SKM-1 (cell line): ENCODE data around the gene EIF3K.
A peak's percentile ranks its signal among the peaks of the same experiment; 100 is the strongest.
"Not testable (repeated sequence)": the region's sequence is repeated elsewhere in the genome, so short reads cannot be mapped to it uniquely, and the experiment has no call there.

Experiments
- DNase-seq: peaks from one replicate; lab custom pipeline; 2025; ENCODE audit not compliant: unreplicated experiment; lab: John Stamatoyannopoulos, UW

Gene EIF3K

DNA sequence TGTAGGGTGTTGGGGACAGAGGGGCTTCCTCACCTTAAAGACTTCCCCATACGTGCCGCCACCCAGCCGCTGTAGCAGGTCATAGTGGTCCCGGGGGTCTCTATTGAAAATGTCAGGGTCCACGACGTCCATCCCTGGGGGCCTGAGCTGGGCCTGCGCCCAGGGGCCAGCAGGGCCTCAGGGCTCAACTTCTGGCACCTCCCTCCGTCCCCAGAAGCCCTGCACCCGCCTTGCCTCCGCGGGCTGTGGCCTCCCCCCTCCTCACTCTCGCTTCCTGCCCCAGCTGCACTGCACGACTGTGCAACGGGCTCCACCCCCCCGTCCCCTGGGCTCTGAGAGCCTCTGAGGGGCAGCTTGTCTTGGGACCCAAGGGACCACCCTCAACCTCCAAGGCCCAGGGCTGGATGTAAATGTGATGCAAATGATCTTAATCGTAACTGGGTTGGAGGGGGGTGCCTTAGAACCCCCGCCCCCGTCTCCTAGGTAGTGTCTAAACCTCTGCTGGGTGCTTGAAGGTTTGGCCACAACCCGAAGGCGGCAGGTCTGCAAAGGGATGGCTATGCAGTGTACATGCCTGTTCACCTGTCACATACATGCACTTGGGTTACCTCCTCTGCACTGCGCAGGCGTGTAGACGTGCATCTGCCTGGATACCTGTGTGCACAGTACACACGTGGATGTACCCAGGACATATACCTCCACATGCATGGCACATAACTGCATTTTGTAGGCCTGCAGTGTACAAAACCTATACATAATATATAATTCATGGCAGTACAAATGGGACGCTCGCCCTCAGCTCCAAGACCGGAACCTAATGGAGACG, 1.0 kb upstream of the EIF3K start, which contains the start of gene MAP4K1:
Gene MAP4K1 (minus strand): TSS at position 190 of the 826 bp plus-strand sequence. CDS start 58 bp downstream, at position 132.
- DNase-seq: no peak

DNA sequence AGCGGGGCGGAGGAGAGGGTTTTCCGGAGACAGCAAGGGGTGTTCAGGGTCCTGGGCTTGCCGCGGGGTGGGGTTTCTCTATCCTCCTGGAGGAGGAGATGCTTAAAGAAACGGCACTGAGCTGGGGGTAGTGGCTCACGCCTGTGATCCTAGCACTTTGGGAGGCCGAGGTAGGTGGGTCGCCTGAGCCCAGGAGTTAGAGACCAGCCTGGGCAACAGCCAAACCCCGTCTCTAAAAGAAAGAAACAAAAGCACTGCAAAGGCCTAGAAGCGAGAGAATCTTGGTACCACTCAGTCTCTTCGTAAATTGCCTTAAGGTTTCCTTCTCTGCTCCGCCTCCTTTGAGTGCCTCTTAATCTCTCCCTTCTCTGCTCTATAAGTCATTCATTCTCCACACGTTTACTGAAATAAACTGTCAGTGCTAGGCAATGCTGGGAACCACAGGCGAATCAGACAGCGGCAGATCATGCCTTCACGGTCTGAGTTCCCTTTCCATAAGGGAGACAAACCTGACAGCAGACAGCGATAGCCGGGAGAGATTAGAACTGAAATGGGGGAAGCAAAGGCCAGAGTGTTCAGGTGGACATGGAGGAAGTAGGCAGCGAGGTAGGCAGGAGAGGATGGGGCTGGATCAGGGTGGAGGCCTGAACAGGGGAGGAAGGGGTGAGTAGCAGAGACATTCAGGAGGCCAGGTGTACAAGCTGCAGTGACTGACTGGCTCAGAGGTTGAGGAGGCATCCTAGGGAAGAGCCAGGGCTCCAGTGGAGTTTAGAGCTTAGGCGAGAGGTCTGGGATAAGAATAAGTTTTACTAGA, 580 bp downstream of the EIF3K start:
- DNase-seq: no peak

DNA sequence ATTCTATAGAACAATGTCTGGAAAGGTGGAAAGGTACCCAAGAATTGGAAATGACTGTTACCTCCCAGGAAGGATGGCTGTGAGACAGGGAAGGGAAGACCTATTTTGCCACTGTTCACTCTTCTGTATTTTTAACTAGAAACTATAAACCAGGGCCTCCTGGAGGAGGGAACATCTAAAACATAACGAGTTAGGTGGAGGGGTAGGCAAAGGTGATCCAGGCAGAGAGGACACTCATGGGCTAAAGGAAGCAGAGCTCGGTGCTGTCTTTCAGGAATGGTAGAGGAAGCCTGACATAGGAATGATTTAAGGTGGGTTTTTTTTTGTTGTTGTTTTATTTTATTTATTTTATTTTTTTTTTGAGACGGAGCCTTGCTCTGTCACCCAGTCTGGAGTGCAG, 5.8 kb downstream of the EIF3K start:
- no peak for DNase-seq

DNA sequence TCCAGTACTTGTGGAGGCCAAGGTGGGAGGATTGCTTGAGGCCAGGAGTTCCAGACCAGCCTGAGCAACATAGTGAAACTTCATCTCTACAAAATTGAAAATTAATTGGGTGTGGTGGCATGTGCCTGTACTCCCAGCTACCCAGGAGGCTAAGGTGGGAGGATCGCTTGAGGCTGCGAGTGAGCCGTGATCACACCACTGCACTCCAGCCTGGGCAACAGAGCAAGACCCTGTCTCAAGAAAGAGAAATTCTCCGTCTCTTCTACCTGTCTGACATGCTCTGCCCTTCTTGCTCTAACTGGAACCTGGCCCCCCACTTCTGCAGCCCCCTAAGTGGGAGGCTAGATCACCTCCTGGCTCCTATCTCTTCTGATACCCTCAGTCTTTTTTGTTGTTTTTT, 7.4 kb downstream of the EIF3K start:
- no peak for DNase-seq

DNA sequence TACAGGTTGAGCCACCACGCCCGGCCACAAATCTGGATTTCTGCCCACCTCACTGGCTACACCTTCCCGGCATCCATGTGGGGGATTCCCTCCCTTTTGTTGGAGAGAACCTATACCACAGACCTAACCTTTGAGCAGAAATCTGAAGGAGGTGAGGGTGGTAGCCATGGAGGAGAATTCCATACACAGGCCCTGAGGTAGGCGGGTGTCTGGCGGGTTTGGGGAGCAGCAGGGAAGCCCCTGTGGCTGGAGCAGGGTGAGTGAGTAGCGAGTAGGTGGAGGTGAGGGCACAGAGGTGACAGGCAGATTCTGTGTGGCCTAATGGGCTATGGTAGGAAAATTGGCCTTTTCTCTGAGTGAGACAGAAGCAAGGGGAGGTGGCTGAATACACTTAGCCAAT, 10.6 kb downstream of the EIF3K start:
- no peak for DNase-seq

DNA sequence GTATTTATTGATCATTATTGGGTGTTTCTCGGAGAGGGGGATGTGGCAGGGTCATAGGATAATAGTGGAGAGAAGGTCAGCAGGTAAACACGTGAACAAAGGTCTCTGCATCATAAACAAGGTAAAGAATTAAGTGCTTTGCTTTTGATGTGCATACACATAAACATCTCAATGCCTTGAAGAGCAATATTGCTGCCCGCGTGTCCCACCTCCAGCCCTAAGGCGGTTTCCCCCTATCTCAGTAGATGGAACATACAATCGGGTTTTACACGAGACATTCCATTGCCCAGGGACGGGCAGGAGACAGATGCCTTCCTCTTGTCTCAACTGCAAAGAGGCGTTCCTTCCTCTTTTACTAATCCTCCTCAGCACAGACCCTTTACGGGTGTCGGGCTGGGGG, 12.3 kb downstream of the EIF3K start:
- not testable (repeated sequence) for DNase-seq

DNA sequence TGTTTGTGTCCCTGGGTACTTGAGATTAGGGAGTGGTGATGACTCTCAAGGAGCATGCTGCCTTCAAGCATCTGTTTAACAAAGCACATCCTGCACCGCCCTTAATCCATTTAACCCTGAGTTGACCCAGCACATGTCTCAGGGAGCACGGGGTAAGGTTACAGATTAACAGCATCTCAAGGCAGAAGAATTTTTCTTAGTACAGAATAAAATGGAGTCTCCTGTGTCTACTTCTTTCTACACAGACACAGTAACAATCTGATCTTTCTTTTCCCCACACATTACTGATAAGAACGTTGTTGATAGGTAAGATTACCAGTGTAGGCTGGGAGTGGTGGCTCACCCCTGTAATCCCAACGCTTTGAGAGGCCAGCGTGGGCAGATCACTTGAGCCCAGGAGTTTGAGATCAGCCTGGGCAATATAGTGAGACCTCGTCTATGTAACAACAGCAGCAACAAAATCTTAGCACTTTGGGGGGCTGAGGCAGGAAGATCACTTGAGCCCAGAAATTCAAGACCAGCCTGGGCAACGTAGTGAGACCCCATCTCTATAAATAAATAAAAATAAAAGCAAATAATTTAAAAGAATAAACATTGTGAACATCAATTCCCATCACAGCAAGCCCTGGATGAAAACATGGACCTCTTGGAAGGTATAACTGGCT, 13.0 kb downstream of the EIF3K start:
- DNase-seq: not testable (repeated sequence)

DNA sequence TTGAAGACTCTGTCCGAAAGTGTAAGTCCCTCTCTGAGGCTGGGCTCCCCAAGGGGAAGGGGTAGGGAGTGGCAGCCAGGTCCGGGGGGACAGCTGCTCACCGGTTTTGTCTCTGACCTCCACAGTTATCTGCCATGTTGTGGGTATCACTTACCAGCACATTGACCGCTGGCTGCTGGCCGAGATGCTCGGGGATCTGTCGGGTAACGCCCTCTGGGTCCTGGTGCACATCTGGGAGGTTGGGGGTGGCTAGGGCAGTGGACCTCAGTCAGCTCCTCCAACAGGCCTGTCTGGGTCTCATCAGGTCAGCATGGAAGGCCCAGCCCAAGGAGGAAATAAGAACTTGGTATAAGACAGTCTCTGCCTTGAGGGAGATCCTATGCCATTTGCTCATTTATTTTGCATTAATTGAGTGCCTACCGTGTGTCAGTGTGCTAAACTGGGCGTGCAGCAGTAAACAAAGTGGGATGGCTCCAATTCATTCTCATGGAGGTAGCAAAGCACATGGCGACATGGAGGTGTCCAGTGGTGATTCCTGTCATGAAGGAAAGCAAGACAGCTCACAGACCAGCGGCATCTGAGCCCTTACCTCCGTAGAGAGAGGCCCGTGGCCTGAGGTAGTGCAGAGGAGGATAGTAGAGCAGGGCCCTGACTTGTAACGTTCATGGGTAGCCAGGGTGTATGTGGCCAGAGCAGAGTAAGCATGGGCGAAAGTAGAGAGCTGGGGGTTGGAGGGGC, 13.7 kb downstream of the EIF3K start:
- DNase-seq: no peak

DNA sequence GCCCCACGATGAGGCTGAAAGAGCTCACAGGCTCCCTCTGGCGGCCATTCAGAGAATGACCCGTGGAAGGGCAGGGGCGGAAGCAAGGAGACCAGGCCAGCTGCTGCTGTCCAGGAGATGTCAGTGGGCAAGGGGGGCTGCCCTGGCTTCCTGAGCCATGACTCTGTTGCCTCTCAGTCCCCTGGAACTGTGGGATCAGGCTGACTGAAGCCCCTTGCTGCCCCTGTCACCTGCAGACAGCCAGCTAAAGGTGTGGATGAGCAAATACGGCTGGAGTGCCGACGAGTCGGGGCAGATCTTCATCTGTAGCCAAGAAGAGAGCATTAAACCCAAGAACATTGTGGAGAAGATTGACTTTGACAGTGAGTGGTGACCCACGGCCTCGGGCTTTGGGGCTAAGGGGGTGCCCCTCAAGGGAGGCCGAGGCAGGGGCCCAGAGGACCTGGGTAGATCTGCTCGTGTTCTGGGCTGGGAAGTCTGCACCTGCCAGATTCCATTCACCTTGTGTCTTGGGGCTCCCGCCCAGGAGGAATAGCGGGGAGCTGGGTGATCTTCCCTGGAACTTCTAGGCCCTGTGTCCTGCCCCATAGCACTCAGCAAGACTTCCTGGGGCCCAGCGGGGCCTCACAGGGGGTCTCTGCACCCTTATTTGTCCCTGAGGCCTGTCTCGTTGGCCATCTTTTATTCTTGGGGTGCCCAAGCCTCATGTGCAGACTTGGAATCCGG, 15.9 kb downstream of the EIF3K start:
- DNase-seq: peak; percentile 25

DNA sequence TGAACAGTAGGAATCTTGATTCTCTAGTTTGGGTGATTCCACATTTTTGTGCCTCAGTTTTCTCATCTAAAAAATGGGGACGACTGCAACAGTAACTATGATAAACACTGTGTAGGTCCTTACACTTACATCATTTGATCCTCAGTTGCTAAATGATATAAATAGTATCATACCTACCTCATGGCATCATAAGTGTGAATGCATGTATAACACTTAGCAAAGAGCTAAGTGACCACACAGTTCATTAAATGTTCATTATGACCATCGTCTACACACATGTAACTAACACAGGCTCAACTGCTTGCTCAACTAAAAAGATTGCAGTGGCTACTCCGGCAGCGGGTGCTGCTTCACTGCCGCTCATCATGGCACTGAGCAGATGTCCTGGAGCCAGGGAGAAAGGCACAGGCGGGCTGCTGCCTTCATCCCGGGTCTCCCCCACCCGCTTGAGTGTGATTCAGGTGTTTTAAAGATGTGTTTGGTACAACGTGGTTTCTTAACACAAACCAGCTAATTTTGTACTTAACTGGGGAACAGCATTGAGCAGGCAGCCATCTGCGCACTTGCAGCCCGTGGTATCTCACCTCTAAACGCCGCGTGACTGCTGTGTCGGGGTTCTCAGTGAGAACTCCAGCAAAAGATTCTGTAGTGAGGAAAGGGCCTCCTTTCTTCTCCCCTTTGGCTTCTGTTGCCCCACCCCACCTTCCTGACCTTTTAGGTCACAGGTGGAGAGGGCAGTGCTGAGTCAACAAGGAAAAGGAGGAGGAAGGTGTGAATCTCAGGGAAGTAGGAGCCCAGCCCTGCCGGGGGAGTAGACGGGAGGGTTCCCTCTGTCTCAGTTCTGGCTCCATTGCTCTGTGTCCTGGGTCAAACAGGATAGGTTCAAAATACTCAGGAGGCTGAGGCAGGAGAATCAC, 16.8 kb downstream of the EIF3K start:
- DNase-seq: no peak

DNA sequence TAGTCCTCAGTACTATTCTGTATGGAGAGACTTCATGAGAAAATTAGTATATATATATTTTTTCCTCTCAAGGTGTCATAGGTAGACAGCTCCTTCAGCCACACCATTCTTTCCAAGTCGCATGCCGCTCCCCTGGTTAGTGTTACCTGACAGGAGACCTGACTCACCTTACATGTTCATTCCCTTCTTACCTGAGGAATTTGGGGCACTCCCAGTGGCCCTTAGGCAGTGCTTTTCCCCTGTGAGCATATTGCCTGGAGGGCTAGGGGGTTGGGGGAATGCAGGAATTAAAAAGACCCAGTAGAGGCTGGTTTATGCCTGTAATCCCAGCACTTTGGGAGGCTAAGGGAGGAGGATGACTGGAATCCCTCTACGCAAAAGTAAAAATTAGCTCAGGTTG, 19.5 kb downstream of the EIF3K start:
- DNase-seq: no peak

DNA sequence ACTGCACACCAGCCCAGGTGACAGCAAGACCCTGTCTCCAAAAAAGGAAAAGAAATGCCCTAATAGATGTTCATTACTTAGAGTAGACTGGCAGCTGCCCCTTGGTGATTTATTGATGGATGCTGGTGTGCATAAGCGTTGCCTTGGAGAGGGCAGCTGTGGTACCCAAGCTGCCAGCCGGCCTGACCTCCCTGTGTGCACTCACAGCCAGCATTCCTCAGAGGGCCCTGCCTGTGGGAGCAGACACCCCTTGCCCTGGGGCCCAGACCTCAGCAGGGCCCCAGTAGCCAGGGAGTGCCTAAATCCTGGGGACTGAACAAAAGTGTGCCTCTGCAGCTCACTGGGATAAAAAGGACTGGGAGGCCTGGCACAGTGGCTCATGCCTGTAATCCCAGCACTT, 20.7 kb downstream of the EIF3K start:
- no peak for DNase-seq

DNA sequence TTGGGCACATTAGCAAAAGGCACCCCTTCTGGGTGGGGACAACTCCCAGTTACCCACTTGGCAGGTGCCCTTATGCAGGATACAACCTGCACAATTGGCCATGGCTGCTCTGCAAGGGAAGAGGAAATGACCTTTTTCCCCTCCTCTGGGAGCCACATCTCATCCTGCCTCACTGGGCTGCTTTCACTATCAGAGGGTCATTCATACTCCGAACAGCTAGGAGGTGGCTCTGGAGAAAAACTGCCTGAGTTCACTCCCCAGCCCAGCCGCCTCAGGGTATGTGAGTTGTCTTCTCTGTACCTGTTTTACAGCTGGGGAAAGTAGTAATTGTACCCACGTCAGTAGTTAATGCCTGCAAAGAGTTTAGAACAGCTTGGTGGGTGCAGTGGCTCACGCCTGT, 21.4 kb downstream of the EIF3K start:
- no peak for DNase-seq

DNA sequence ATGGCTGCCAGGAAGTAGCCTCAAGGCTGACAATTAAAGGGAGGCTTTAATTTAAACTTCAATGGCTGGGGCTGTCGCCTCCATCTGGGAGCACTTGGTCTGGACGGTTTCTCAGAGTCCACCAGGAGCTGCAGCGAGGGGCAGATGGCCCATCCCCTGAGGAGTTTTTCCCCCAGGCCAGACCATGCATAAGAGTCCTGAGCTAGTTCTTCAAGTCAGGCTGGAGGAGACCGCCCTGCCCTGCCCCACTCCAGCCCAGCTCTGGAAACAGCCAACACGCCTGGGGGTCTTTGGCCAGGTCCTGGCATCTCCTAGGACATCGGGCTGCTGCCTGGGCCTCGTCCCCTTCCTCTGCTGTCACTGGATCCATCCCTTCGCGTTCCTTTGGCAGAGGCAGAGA, 23.2 kb downstream of the EIF3K start:
- no peak for DNase-seq

DNA sequence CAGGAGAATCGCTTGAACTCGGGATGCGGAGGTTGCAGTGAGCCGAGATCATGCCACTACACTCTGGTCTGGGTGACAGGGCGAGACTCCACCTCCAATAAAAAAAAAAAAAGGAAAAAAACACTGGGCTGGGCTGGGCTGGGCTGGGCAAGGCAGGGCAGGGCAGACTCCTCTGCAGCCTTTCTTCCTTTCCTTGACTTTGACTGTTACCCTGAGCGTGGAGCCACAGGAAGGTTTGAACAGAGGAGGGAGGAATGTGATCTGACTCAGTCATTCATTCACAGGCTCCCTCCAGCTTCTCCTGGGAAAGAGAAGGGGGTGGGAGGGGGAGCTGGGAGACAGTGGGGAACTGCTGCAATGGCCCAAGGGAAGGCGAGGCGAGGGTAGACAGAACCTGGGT, 25.7 kb downstream of the EIF3K start:
- DNase-seq: no peak

DNA sequence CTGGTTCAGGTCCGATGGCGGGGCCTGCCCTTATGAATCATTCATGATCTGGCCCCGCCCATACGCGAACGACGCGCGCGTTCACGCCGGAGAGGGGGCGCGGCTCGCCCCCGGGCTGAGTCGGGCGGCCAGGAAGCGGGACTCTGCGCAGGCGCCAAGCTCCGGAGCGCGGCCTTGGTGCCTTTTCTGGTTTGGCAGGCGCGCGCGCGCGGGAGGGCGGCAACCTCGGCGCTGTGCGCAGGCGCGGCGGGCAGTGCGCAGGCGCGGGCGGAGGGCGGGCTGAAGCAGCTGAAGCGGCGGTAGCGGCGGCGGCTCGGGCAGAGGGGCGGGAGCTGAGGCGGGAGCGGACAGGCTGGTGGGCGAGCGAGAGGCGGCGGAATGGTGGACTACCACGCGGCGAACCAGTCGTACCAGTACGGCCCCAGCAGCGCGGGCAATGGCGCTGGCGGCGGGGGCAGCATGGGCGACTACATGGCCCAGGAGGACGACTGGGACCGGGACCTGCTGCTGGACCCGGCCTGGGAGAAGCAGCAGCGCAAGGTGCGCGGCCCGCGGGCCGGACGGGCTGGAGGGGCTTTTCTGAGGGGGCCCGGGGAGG, 28.5 kb downstream of the EIF3K start, which contains the start of gene ACTN4:
Gene ACTN4 (plus strand): TSS at position 282 of the 598 bp plus-strand sequence. CDS start 97 bp downstream, at position 379.
- DNase-seq: peak; percentile 85

DNA sequence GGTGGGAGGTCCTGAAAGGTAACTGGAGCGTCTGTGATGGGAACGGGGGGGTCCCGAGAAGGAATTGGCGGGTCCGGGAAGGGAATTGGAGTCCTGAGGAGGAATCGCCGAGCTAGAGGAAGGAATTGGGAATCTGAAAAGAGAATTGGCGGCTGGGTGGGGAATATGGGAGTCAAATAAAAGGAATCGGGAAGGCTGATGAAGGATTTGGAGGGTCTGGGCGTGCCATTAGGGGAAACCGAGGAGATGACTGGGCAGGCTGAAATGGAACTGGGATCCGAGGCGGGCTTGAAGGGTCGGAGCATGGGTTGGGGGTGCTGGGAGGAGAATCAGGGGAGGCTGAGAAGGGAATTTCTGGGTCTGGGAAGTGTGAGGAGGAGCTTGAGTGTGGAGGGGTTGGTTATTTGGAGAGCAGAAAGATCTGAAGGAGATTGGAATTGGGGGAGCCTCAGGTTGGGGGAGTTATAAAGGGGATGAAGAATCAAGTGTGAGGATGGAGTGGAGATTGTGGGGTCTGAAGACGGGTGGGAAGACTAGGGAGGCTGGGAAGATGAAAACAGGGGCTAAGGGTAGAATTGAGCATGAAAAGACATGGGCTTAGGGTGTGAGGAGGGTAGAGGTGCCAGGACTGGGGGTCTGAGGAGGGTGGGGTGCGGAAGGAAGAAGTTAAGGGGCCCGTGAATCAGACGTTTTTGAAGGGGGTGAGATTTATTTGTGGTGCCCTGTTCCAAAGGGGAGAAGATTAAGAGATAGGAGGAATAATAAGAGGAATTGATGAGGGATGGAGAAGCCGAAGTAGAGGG, 29.2 kb downstream of the EIF3K start:
- no peak for DNase-seq

DNA sequence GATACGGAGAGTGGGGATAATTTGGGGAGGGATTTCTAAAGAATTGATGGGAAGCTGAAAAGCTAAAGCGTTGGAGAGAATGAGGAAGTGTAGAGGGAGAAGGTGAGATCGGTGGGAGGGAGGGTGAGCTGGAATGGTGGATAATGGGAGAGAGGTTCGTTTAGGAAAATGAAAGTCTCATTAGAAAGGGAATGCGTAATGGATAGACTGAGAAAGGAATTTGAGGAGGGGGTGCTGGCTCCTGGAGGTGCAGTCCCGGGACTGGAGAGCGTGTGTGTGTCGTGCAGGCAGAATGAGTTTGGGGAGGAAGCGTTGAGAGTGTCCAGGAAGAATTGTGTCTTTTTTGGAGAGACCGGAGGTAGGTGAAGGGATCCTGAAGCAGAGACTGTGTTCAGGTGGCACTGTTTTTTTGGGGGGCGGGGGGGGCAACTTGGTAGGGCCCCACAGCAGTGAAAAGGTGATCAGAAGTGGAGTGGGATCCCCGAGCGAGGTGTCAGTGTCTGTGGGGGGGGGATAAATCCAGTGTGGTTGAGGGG, 29.8 kb downstream of the EIF3K start:
- DNase-seq: no peak
